SU-DHL-6 (cell line): ENCODE results near the gene MMRN1.

Experiments
- EZH2phosphoT487 ChIP-seq: fragments of 200-600 bp; sonication (generic), shearing (Covaris generic); conservative IDR thresholded peaks from 2 replicates; pipeline ENCODE4 v1.6.1; 2018; ENCODE audit warnings: mild to moderate bottlenecking, antibody characterized with exemption, low read length, moderate library complexity, mixed read lengths
- TF ChIP-seq, protein P1 (sequence below): fragments of 200-600 bp; sonication (generic); IDR thresholded peaks from one replicate; pipeline ENCODE4 v1.5.1; 2017; ENCODE audit warnings: antibody characterized with exemption, mild to moderate bottlenecking, low read length, moderate library complexity; ENCODE audit not compliant: insufficient read depth, poor library complexity, severe bottlenecking

DNA sequence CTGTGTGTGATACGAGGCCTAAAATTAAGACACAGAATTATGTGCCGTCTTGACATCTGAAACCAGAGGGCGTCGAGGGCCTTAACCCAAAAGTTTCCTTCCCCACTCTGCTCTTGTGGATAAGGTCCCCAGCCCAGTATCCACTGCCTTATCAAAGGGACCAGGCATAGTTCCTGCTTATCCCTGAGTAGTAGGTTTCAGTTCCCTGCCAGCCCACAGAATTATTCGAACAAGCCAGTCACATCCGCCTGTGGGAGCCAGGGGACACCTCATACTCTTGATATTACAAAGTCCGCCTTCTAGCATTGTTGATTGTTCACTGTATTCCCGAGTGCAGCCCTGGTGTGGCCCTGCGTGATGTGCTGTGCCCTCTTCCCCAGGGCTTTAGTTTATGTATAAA lies 5.4 kb upstream of the MMRN1 start:
- TF ChIP-seq, protein P1, sequence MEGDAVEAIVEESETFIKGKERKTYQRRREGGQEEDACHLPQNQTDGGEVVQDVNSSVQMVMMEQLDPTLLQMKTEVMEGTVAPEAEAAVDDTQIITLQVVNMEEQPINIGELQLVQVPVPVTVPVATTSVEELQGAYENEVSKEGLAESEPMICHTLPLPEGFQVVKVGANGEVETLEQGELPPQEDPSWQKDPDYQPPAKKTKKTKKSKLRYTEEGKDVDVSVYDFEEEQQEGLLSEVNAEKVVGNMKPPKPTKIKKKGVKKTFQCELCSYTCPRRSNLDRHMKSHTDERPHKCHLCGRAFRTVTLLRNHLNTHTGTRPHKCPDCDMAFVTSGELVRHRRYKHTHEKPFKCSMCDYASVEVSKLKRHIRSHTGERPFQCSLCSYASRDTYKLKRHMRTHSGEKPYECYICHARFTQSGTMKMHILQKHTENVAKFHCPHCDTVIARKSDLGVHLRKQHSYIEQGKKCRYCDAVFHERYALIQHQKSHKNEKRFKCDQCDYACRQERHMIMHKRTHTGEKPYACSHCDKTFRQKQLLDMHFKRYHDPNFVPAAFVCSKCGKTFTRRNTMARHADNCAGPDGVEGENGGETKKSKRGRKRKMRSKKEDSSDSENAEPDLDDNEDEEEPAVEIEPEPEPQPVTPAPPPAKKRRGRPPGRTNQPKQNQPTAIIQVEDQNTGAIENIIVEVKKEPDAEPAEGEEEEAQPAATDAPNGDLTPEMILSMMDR = no peak
- no peak for TF ChIP-seq EZH2phosphoT487
